Heart right ventricle (tissue), 16 donors: ENCODE results near the gene HSH2D. TPM values are rescaled to one million over a fixed set of nuclear protein-coding genes. Genes with fewer than 3 reads are reported as not detected.

Source experiments
- ATAC-seq, 8 donors: fragments of 200-7000 bp; cut with Tn5 transposase; one replicate each; pipeline ENCODE4 v1.9.1; 2020; ENCODE audit warnings: mild to moderate bottlenecking in 8 of 8, moderate library complexity in 8 of 8, moderate number of reproducible peaks in 1 of 8
- DNase-seq, 2 donors: peaks; one replicate each; pipeline ENCODE4 v3.0.0-alpha.2; 2020
- H3K27ac ChIP-seq, 10 donors: fragments of 200-600 bp; sonication (generic) in 2 of 10; one replicate each; pipeline versions ENCODE4 v1.5.0 to v1.8.0; 2020 to 2022; ENCODE audit warnings: mild to moderate bottlenecking in 3 of 10
- H3K27me3 ChIP-seq, 7 donors: fragments of 200-600 bp; one replicate each; pipeline ENCODE4 v1.8.0; 2021 to 2022; ENCODE audit warnings: mild to moderate bottlenecking in 2 of 7
- H3K36me3 ChIP-seq, 9 donors: fragments of 200-600 bp; sonication (generic) in 1 of 9; one replicate each; pipeline versions ENCODE4 v1.5.0 to v1.8.0; 2020 to 2022; ENCODE audit warnings: mild to moderate bottlenecking in 2 of 9
- H3K4me1 ChIP-seq, 9 donors: fragments of 200-600 bp; sonication (generic) in 1 of 9; one replicate each; pipeline versions ENCODE4 v1.5.0 to v1.8.0; 2020 to 2022; ENCODE audit warnings: mild to moderate bottlenecking in 4 of 9
- H3K4me3 ChIP-seq, 10 donors: fragments of 200-600 bp; sonication (generic) in 2 of 10; one replicate each; pipeline versions ENCODE4 v1.5.0 to v1.8.0; 2020 to 2022; ENCODE audit warnings: mild to moderate bottlenecking in 7 of 10, moderate library complexity in 2 of 10
- H3K9me3 ChIP-seq, 11 donors: fragments of 200-600 bp in 10 of 11; sonication (generic) in 2 of 11; one replicate each; pipeline versions ENCODE4 v1.5.0 to v1.8.0; 2013 to 2022; ENCODE audit warnings: mild to moderate bottlenecking in 2 of 11, control low read depth in 1 of 11, moderate library complexity in 1 of 11
- WGBS, 2 donors: extraction: QIAGEN DNeasy Blood & Tissue Kit; methylation state at CpG; one replicate each; pipeline ENCODE4 v1.1.7; 2013; ENCODE audit warnings: inconsistent platforms in 1 of 2; 5-methylcytosine and 5-hydroxymethylcytosine counted together
- intact Hi-C, 10 donors: fragments of 100-400 bp; cut with DNase I; formaldehyde crosslinking; loops; one replicate each; pipeline versions ENCODE4 v1.11.1 to v1.14.2; 2022
- polyA plus RNA-seq, 2 donors: library from polyadenylated mRNA; stranded (reverse); fragments of 200-250 nt; gene quantifications; one replicate each; pipeline ENCODE4 v1.2.3, GENCODE V29; 2013
- total RNA-seq, 10 donors: library from RNA; stranded (reverse); fragmentation: NEBNext Ultra II Directional in 3 of 10; extraction: Animal tissue kit (Norgen Biotek cat#: 25700) in 3 of 10; gene quantifications; one replicate each; pipeline versions ENCODE4 v1.2.1 to v1.2.4, GENCODE V29; 2021 to 2023
- TF ChIP-seq, protein P1 (sequence below), 9 donors: fragments of 200-600 bp; sonication (generic) in 2 of 9; IDR thresholded peaks; one replicate each; pipeline versions ENCODE4 v1.5.0 to v1.8.0; 2021 to 2022; ENCODE audit warnings: antibody characterized with exemption in 9 of 9, mild to moderate bottlenecking in 5 of 9, moderate library complexity in 1 of 9
- donor health status: Arrhythmogenic right ventricular cardiomyopathy.
- donor health status: ischemic (EF 13 %, LVEDD 7.1; RV severe dilation, severe dysfunction).
- donor health status: healthy with polysubstance abuse.
- donor health status: DM: no; HTN: yes; CAD: no.
- donor health status: DM: no; HTN: no; CAD: no.
- donor health status: ischemic (EF 25% LVEDD 6.9; RV normal size, moderate dysfunction).
- donor health status: ischemic (EF 25% LVEDD 5.7; RV mildly dilated, moderate dysfunction).
- donor health status: healthy.
- donor health status: DM: yes; HTN: yes; CAD: no.
- donor health status: Ischemic cardiomyopathy.
- donor health status: ischemic (EF 35%, LVEDD 5.7; RV mildly dilated, moderate dysfunction).
- donor health status: nonischemic (EF 11% LVEDD 7.7; RV severe dilation, severe dysfunction).
- donor health status: DM: yes; HTN: yes; CAD: no.
- donor health status: PGD.
- donor health status: ischemic (EF 29% LVEDD 5.4; RV normal size, mild dysfunction).
- donor health status: nonischemic (EF 23%, LVEDD 6.1; RV moderate dilation, normal function).

HSH2D gene
- total and polyA plus RNA-seq, 12 donors, result 0.16 to 2.0 (median 0.51) TPM; not detected in 2

DNA sequence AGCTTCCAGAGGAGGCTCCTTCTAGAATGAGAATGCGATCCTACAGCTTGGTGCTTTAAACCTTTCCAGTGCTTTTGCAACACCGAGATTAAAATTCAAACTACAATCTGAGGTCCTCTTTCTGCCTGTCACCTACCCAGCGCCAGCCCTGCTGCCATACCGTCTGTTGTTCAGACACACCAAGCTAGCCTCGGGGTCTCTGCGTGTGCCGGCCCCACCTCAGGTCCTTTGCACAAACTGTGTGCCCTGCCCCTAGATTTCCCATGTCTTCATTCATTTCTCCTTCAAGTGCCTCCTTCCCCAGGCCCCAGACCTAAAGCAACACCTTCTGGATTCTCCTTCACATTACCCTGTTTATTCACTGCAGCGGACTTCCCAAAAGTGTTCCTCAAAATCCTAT is 11.1 kb downstream of the HSH2D start:
- H3K4me3 ChIP-seq, result no peak overlapping the region
- intact Hi-C loops, result no loop called here
- no peaks in the 10 kb centered on the region for H3K27me3 ChIP-seq
- ATAC-seq (no peak), DNase-seq (no peak)
- TF ChIP-seq, protein P1, sequence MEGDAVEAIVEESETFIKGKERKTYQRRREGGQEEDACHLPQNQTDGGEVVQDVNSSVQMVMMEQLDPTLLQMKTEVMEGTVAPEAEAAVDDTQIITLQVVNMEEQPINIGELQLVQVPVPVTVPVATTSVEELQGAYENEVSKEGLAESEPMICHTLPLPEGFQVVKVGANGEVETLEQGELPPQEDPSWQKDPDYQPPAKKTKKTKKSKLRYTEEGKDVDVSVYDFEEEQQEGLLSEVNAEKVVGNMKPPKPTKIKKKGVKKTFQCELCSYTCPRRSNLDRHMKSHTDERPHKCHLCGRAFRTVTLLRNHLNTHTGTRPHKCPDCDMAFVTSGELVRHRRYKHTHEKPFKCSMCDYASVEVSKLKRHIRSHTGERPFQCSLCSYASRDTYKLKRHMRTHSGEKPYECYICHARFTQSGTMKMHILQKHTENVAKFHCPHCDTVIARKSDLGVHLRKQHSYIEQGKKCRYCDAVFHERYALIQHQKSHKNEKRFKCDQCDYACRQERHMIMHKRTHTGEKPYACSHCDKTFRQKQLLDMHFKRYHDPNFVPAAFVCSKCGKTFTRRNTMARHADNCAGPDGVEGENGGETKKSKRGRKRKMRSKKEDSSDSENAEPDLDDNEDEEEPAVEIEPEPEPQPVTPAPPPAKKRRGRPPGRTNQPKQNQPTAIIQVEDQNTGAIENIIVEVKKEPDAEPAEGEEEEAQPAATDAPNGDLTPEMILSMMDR (IDR thresholded peaks at IDR 0.05), result no peak
- no peaks in the 10 kb centered on the region for H3K9me3 ChIP-seq
- no peak overlapping the region for H3K27ac ChIP-seq
- H3K36me3 ChIP-seq, result peaks cover 0 to 10% (median 0%) of the 10 kb centered on the region in 9 donors
- WGBS, 2 donors, result 91 to 94% methylated on average over 8 of the region's 8 CpGs
- H3K4me1 ChIP-seq, result peaks cover 0 to 23% (median 0%) of the 10 kb centered on the region in 9 donors

DNA sequence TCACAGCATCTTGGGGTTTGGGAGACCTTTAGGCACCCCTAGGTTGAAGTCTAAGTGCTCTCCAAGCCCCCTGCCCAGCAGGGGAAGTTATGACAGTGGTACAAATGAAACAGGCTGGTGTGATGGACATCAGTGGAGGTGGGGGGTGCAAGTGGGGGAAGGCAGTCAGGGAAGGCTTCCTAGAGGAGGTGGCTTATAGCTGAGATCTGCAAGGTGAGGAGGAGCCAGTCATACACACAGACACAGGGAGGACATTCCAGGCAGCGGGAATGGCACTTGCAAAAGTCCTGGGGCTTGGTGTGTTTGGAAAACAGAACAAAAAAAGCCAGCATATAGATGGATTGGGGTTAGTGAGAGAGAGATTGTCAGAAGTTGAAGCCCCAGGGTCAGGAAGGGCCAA is 11.6 kb downstream of the HSH2D start:
- TF ChIP-seq, protein P1 (IDR thresholded peaks at IDR 0.05), result no peak
- intact Hi-C loops, result no loop called here
- peaks cover 0 to 18% (median 0%) of the 10 kb centered on the region in 9 donors for H3K4me1 ChIP-seq
- DNase-seq (no peak), ATAC-seq (no peak)
- no peak overlapping the region for H3K27ac ChIP-seq
- no peaks in the 10 kb centered on the region for H3K27me3 ChIP-seq
- H3K9me3 ChIP-seq, result no peaks in the 10 kb centered on the region
- WGBS, 2 donors, result 80 to 100% methylated on average over 1 of the region's 1 CpG
- H3K4me3 ChIP-seq, result no peak overlapping the region
- peaks cover 0 to 10% (median 0%) of the 10 kb centered on the region in 9 donors for H3K36me3 ChIP-seq

DNA sequence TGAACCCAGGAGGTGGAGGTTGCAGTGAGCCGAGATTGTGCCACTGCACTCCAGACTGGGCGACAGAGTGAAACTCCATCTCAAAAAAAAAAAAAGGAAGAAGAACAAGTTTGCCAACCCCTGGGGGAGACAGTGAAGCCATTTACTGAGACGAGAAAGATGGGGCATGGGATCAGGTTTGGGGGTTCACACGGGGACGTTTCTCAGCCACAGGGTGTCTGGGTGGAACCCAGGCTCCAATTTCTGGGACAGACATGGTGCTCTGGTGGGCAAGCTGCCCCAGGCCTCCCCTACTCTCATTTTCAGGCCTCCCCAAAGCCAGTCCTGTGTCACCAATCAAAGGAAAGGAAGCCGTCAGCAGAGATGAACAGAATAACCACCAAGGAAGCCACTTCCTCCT is 13.4 kb downstream of the HSH2D start:
- Histone ChIP-seq H3K4me1 (peaks cover 0 to 4% (median 0%) of the 10 kb centered on the region in 9 donors), H3K27me3 (no peaks in the 10 kb centered on the region), H3K4me3 (no peak overlapping the region), H3K9me3 (no peaks in the 10 kb centered on the region), H3K27ac (no peak overlapping the region), H3K36me3 (peaks cover 0 to 10% (median 0%) of the 10 kb centered on the region in 9 donors)
- WGBS, 2 donors, result 72 to 79% methylated on average over 6 of the region's 6 CpGs
- DNase-seq, result no peak
- intact Hi-C loops, result no loop called here
- TF ChIP-seq, protein P1 (IDR thresholded peaks at IDR 0.05), result no peak
- ATAC-seq, result no peak

DNA sequence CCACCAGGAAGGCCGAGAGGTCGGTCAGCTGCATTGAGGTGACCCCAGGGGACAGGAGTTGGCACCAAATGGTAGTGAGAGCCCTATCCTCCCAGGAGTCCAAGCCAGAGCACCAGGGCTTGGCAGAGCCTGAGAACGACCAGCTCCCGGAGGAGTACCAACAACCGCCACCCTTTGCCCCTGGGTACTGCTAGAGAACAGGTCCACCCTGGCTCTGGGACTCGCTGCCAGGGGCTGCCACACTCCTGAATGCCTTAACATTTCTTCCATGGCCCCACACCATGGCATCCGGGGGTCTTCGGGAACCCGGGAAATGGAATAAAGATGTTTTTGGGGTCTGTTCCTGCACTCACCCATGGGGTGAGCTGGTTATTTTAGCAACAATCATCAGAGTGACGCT is 14.1 kb downstream of the HSH2D start:
- 84 to 88% methylated on average over 10 of the region's 10 CpGs for WGBS, 2 donors
- intact Hi-C loops, result no loop called here
- H3K27me3 ChIP-seq, result no peaks in the 10 kb centered on the region
- no peaks in the 10 kb centered on the region for H3K9me3 ChIP-seq
- no peak for ATAC-seq
- TF ChIP-seq, protein P1 (IDR thresholded peaks at IDR 0.05), result no peak
- H3K36me3 ChIP-seq, result peaks cover 0 to 10% (median 0%) of the 10 kb centered on the region in 9 donors
- DNase-seq, result no peak
- no peak overlapping the region for H3K4me3 ChIP-seq
- peaks cover 0 to 4% (median 0%) of the 10 kb centered on the region in 9 donors for H3K4me1 ChIP-seq
- no peak overlapping the region for H3K27ac ChIP-seq
